HEK293T (cell line): ENCODE results near the gene PLEKHG4.

ENCODE experiments used
- CTCF ChIA-PET: fragments of 350-600 bp; formaldehyde crosslinking; extraction: SDS; loops from one replicate; lab custom pipeline; 2021; ENCODE audit warnings: antibody characterized with exemption, inconsistent platforms; lab: Yijun Ruan, JAX
- POLR2A ChIA-PET: fragments of 350-600 bp; formaldehyde crosslinking; extraction: SDS; loops from one replicate; lab custom pipeline; 2020; ENCODE audit warnings: antibody characterized with exemption, inconsistent platforms; lab: Yijun Ruan, JAX
- DNase-seq: peaks from one replicate; pipeline ENCODE4 v3.0.0; 2012; ENCODE audit warnings: mixed read lengths; ENCODE audit errors: extremely low spot score
- ARNT ChIP-seq: fragments of 450-650 bp; IDR thresholded peaks from 2 replicates; pipeline ENCODE4 v1.6.1; 2017; ENCODE audit warnings: mild to moderate bottlenecking
- BHLHE40 ChIP-seq: fragments of 450-650 bp; IDR thresholded peaks from 2 replicates; pipeline ENCODE4 v1.6.1; 2016; ENCODE audit warnings: mild to moderate bottlenecking, moderate library complexity, borderline replicate concordance
- CTBP1 ChIP-seq: fragments of 450-650 bp; IDR thresholded peaks from 2 replicates; pipeline ENCODE4 v1.6.1; 2016; ENCODE audit warnings: borderline replicate concordance
- ELF4 ChIP-seq: fragments of 450-650 bp; IDR thresholded peaks from 2 replicates; pipeline ENCODE4 v1.6.1; 2017; ENCODE audit warnings: antibody characterized with exemption
- FOXA1 ChIP-seq: fragments of 450-650 bp; IDR thresholded peaks from 2 replicates; pipeline ENCODE4 v1.6.1; 2016; ENCODE audit warnings: mild to moderate bottlenecking
- FOXK2 ChIP-seq: fragments of 450-650 bp; IDR thresholded peaks from 2 replicates; pipeline ENCODE4 v1.6.1; 2016; ENCODE audit warnings: mild to moderate bottlenecking
- FOXM1 ChIP-seq: fragments of 450-650 bp; IDR thresholded peaks from 2 replicates; pipeline ENCODE4 v1.6.1; 2017; ENCODE audit warnings: mild to moderate bottlenecking, borderline replicate concordance
- HDGF ChIP-seq: fragments of 450-650 bp; IDR thresholded peaks from 2 replicates; pipeline ENCODE4 v1.6.1; 2017; ENCODE audit warnings: antibody characterized with exemption, borderline replicate concordance
- L3MBTL2 ChIP-seq: fragments of 450-650 bp; conservative IDR thresholded peaks from 2 replicates; pipeline ENCODE4 v1.6.1; 2016; ENCODE audit warnings: mild to moderate bottlenecking
- LEF1 ChIP-seq: fragments of 450-650 bp; IDR thresholded peaks from 2 replicates; pipeline ENCODE4 v1.6.1; 2017; ENCODE audit warnings: mild to moderate bottlenecking, borderline replicate concordance
- NFRKB ChIP-seq: fragments of 450-650 bp; IDR thresholded peaks from 2 replicates; pipeline ENCODE4 v1.6.1; 2016; ENCODE audit warnings: mild to moderate bottlenecking, moderate library complexity
- PKNOX1 ChIP-seq: fragments of 450-650 bp; IDR thresholded peaks from 2 replicates; pipeline ENCODE4 v1.6.1; 2016
- SP1 ChIP-seq: fragments of 450-650 bp; IDR thresholded peaks from 2 replicates; pipeline ENCODE4 v1.6.1; 2017
- SUZ12 ChIP-seq: fragments of 450-650 bp; IDR thresholded peaks from 2 replicates; pipeline ENCODE4 v1.6.1; 2016; ENCODE audit warnings: mild to moderate bottlenecking
- TARDBP ChIP-seq: fragments of 450-650 bp; IDR thresholded peaks from 2 replicates; pipeline ENCODE4 v1.6.1; 2016
- ZNF384 ChIP-seq: fragments of 450-650 bp; IDR thresholded peaks from 2 replicates; pipeline ENCODE4 v1.6.1; 2016

Gene PLEKHG4

GRCh38 chr16:67234180-67234597 lies 45.1 kb upstream of the PLEKHG4 start:
- POLR2A ChIA-PET = interaction anchor here (0.7 to 0.9 kb wide), 2 partner anchors 8 to 11 kb away, joined by 3 to 4 read pairs; no protein-coding TSS in a partner anchor
- TF ChIP-seq BHLHE40 (no peak), SUZ12 (no peak), L3MBTL2 (no peak)

GRCh38 chr16:67235816-67236562 lies 43.3 kb upstream of the PLEKHG4 start:
- POLR2A ChIA-PET = interaction anchor here (1.1 to 4.9 kb wide), 4 partner anchors 9 to 275 kb away, joined by 3 to 41 read pairs (median 12); partner anchors contain the start of genes CES3, FHOD1, SLC9A5 and TMEM208
- DNase-seq = no peak

More at GRCh38 chr16:67234180-67234597, 45.1 kb upstream of the PLEKHG4 start:
- DNase-seq = no peak
- CTCF ChIA-PET = no interaction called here

GRCh38 chr16:67236563-67237395 lies 42.6 kb upstream of the PLEKHG4 start:
- CTCF ChIA-PET = interaction anchor here (0.5 kb wide), 1 partner anchor 22 kb away, joined by 8 read pairs; no protein-coding TSS in a partner anchor
- peak; percentile 97 for DNase-seq
- POLR2A ChIA-PET = interaction anchor here (1.1 to 4.9 kb wide), 3 partner anchors 10 to 276 kb away, joined by 3 to 41 read pairs (median 22); partner anchors contain the start of genes CES3, FHOD1, SLC9A5 and TMEM208
- TF ChIP-seq PKNOX1 = no peak
- TF ChIP-seq ELF4 = no peak
- no peak for TF ChIP-seq SP1
- TF ChIP-seq ARNT = no peak
- TF ChIP-seq FOXM1 = no peak
- no peak for TF ChIP-seq SUZ12
- no peak for TF ChIP-seq FOXK2
- TF ChIP-seq ZNF384 = no peak
- TF ChIP-seq LEF1 = no peak
- TF ChIP-seq NFRKB = no peak
- no peak for TF ChIP-seq L3MBTL2
- TF ChIP-seq BHLHE40 = no peak
- no peak for TF ChIP-seq TARDBP
- TF ChIP-seq HDGF = no peak
- TF ChIP-seq CTBP1 = no peak
- TF ChIP-seq FOXA1 = no peak

More at GRCh38 chr16:67235816-67236562, 43.3 kb upstream of the PLEKHG4 start:
- CTCF ChIA-PET = no interaction called here
- TF ChIP-seq HDGF (no peak), CTBP1 (no peak), FOXK2 (no peak), FOXM1 (no peak), ZNF384 (no peak), ELF4 (no peak), ARNT (no peak), SP1 (no peak), PKNOX1 (no peak), L3MBTL2 (no peak), LEF1 (no peak), NFRKB (no peak)

- no peak for DNase-seq
- TF ChIP-seq LEF1 (no peak), TARDBP (no peak), PKNOX1 (no peak), SP1 (no peak), SUZ12 (no peak), ARNT (no peak), L3MBTL2 (no peak), CTBP1 (no peak), ZNF384 (no peak), HDGF (no peak)
- CTCF ChIA-PET = interaction anchor here (0.5 kb wide), 1 partner anchor 21 kb away, joined by 8 read pairs; no protein-coding TSS in a partner anchor
- POLR2A ChIA-PET = interaction anchor here (1.1 to 4.9 kb wide), 3 partner anchors 10 to 277 kb away, joined by 3 to 41 read pairs (median 10); partner anchors contain the start of genes CES3, FHOD1, SLC9A5 and TMEM208
These were observed 41.7 kb upstream of the PLEKHG4 start for GRCh38 chr16:67237396-67238277.

- POLR2A ChIA-PET = interaction anchor here (2.6 to 4.9 kb wide), 2 partner anchors 10 to 11 kb away, joined by 10 to 41 read pairs; partner anchors contain the start of genes FHOD1, SLC9A5 and TMEM208
- DNase-seq = no peak
- TF ChIP-seq SUZ12 = no peak
- no peak for TF ChIP-seq FOXM1
- TF ChIP-seq FOXK2 = no peak
- TF ChIP-seq PKNOX1 = no peak
- TF ChIP-seq ZNF384 = no peak
- TF ChIP-seq HDGF = no peak
- TF ChIP-seq LEF1 = no peak
- TF ChIP-seq L3MBTL2 = no peak
- no peak for TF ChIP-seq FOXA1
- no peak for TF ChIP-seq ELF4
- TF ChIP-seq BHLHE40 = no peak
- no peak for TF ChIP-seq TARDBP
- TF ChIP-seq ARNT = no peak
- no peak for TF ChIP-seq NFRKB
- CTCF ChIA-PET = no interaction called here
These were observed 41.1 kb upstream of the PLEKHG4 start for GRCh38 chr16:67238278-67238575.
